ENCODE results near the gene NELL1. TPM values are rescaled to one million over a fixed set of nuclear protein-coding genes. Genes with fewer than 3 reads are reported as not detected.

The NELL1 gene
- total RNA-seq, 2 experiments from 2014 or later = not detected

- POLR2A ChIA-PET = no interaction called here
- ATAC-seq (ENCODE audit: low read depth) (no peak), DNase-seq (no peak)
- Mint-ChIP-seq H3K27ac (no peak overlapping the region), H3K9me3 (no peaks in the 10 kb centered on the region), H3K4me3 (no peak overlapping the region), H3K4me1 (no peaks in the 10 kb centered on the region), H3K27me3 (no peaks in the 10 kb centered on the region), H3K36me3 (no peaks in the 10 kb centered on the region)
These were observed 647.2 kb downstream of the NELL1 start for GRCh38 chr11:21316591-21316990.

- POLR2A ChIA-PET = no interaction called here
- H3K36me3 Mint-ChIP-seq = no peaks in the 10 kb centered on the region
- no peak for ATAC-seq (ENCODE audit: low read depth)
- H3K4me3 Mint-ChIP-seq = no peak overlapping the region
- no peaks in the 10 kb centered on the region for H3K9me3 Mint-ChIP-seq
- no peak overlapping the region for H3K27ac Mint-ChIP-seq
- no peaks in the 10 kb centered on the region for H3K4me1 Mint-ChIP-seq
- H3K27me3 Mint-ChIP-seq = no peaks in the 10 kb centered on the region
- DNase-seq = no peak
These were observed 651.7 kb downstream of the NELL1 start for GRCh38 chr11:21321072-21321471.

- no peak for ATAC-seq (ENCODE audit: low read depth)
- Mint-ChIP-seq H3K9me3 (no peaks in the 10 kb centered on the region), H3K4me3 (no peak overlapping the region), H3K36me3 (no peaks in the 10 kb centered on the region), H3K4me1 (no peaks in the 10 kb centered on the region), H3K27ac (no peak overlapping the region), H3K27me3 (no peaks in the 10 kb centered on the region)
- no peak for DNase-seq
- POLR2A ChIA-PET = no interaction called here
These were observed 652.1 kb downstream of the NELL1 start for GRCh38 chr11:21321530-21321929.

- Mint-ChIP-seq H3K4me1 (no peaks in the 10 kb centered on the region), H3K4me3 (no peak overlapping the region), H3K9me3 (peaks cover 4% of the 10 kb centered on the region), H3K27ac (no peak overlapping the region), H3K27me3 (no peaks in the 10 kb centered on the region), H3K36me3 (no peaks in the 10 kb centered on the region)
- POLR2A ChIA-PET = no interaction called here
- ATAC-seq (ENCODE audit: low read depth) = no peak
- no peak for DNase-seq
These were observed 654.2 kb downstream of the NELL1 start for GRCh38 chr11:21323617-21324016.

- H3K9me3 Mint-ChIP-seq = peaks cover 8% of the 10 kb centered on the region
- ATAC-seq (ENCODE audit: low read depth) (no peak), DNase-seq (no peak)
- no peaks in the 10 kb centered on the region for H3K36me3 Mint-ChIP-seq
- no peaks in the 10 kb centered on the region for H3K27me3 Mint-ChIP-seq
- H3K4me1 Mint-ChIP-seq = no peaks in the 10 kb centered on the region
- no peak overlapping the region for H3K27ac Mint-ChIP-seq
- no peak overlapping the region for H3K4me3 Mint-ChIP-seq
- POLR2A ChIA-PET = no interaction called here
These were observed 673.8 kb downstream of the NELL1 start for GRCh38 chr11:21343204-21343603.

- DNase-seq (no peak), ATAC-seq (ENCODE audit: low read depth) (no peak)
- POLR2A ChIA-PET = no interaction called here
- Mint-ChIP-seq H3K4me1 (no peaks in the 10 kb centered on the region), H3K4me3 (no peak overlapping the region), H3K36me3 (no peaks in the 10 kb centered on the region), H3K27me3 (no peaks in the 10 kb centered on the region), H3K27ac (no peak overlapping the region), H3K9me3 (peaks cover under 1% of the 10 kb centered on the region)
These were observed 677.0 kb downstream of the NELL1 start for GRCh38 chr11:21346361-21346760.

- Mint-ChIP-seq H3K27ac (no peak overlapping the region), H3K36me3 (no peaks in the 10 kb centered on the region), H3K4me1 (no peaks in the 10 kb centered on the region)
These were observed 681.2 kb downstream of the NELL1 start for GRCh38 chr11:21350613-21351012.

GRCh38 chr11:21353425-21353824, 684.0 kb downstream of the NELL1 start:
- no peaks in the 10 kb centered on the region for H3K4me1 Mint-ChIP-seq
- POLR2A ChIA-PET = no interaction called here
- DNase-seq (no peak), ATAC-seq (ENCODE audit: low read depth) (no peak)
- H3K9me3 Mint-ChIP-seq = peaks cover 4% of the 10 kb centered on the region
- H3K27me3 Mint-ChIP-seq = no peaks in the 10 kb centered on the region
- no peak overlapping the region for H3K4me3 Mint-ChIP-seq
- no peak overlapping the region for H3K27ac Mint-ChIP-seq
- H3K36me3 Mint-ChIP-seq = no peaks in the 10 kb centered on the region

More at GRCh38 chr11:21350613-21351012, 681.2 kb downstream of the NELL1 start:
- Mint-ChIP-seq H3K4me3 (no peak overlapping the region), H3K9me3 (no peaks in the 10 kb centered on the region), H3K27me3 (no peaks in the 10 kb centered on the region)
- POLR2A ChIA-PET = no interaction called here
- ATAC-seq (ENCODE audit: low read depth) (no peak), DNase-seq (no peak)

GRCh38 chr11:21364866-21365624, 695.7 kb downstream of the NELL1 start:
- H3K27me3 Mint-ChIP-seq = no peaks in the 10 kb centered on the region
- H3K4me1 Mint-ChIP-seq = no peaks in the 10 kb centered on the region
- DNase-seq = no peak
- peaks cover 1% of the 10 kb centered on the region for H3K9me3 Mint-ChIP-seq
- H3K27ac Mint-ChIP-seq = no peak overlapping the region
- no peak for ATAC-seq (ENCODE audit: low read depth)
- no peak overlapping the region for H3K4me3 Mint-ChIP-seq
- POLR2A ChIA-PET = no interaction called here
- H3K36me3 Mint-ChIP-seq = no peaks in the 10 kb centered on the region

GRCh38 chr11:21369947-21370346, 700.6 kb downstream of the NELL1 start:
- ATAC-seq (ENCODE audit: low read depth) = no peak
- POLR2A ChIA-PET = no interaction called here
- H3K4me3 Mint-ChIP-seq = no peak overlapping the region
- no peaks in the 10 kb centered on the region for H3K36me3 Mint-ChIP-seq
- no peaks in the 10 kb centered on the region for H3K27me3 Mint-ChIP-seq
- no peaks in the 10 kb centered on the region for H3K4me1 Mint-ChIP-seq
- H3K27ac Mint-ChIP-seq = no peak overlapping the region
- DNase-seq = no peak
- H3K9me3 Mint-ChIP-seq = peaks cover under 1% of the 10 kb centered on the region

GRCh38 chr11:21371044-21371443, 701.7 kb downstream of the NELL1 start:
- no peaks in the 10 kb centered on the region for H3K27me3 Mint-ChIP-seq
- no peak for ATAC-seq (ENCODE audit: low read depth)
- H3K9me3 Mint-ChIP-seq = peaks cover 1% of the 10 kb centered on the region
- H3K4me1 Mint-ChIP-seq = no peaks in the 10 kb centered on the region
- no peak for DNase-seq
- POLR2A ChIA-PET = no interaction called here
- no peak overlapping the region for H3K27ac Mint-ChIP-seq
- H3K4me3 Mint-ChIP-seq = no peak overlapping the region
- H3K36me3 Mint-ChIP-seq = no peaks in the 10 kb centered on the region

- H3K27me3 Mint-ChIP-seq = no peaks in the 10 kb centered on the region
- peaks cover 1% of the 10 kb centered on the region for H3K9me3 Mint-ChIP-seq
- H3K4me1 Mint-ChIP-seq = no peaks in the 10 kb centered on the region
- POLR2A ChIA-PET = no interaction called here
- ATAC-seq (ENCODE audit: low read depth) = no peak
- no peak for DNase-seq
- H3K27ac Mint-ChIP-seq = no peak overlapping the region
- no peaks in the 10 kb centered on the region for H3K36me3 Mint-ChIP-seq
- H3K4me3 Mint-ChIP-seq = no peak overlapping the region
These were observed 703.3 kb downstream of the NELL1 start for GRCh38 chr11:21372672-21373071.

- H3K4me3 Mint-ChIP-seq = no peak overlapping the region
- DNase-seq (no peak), ATAC-seq (ENCODE audit: low read depth) (no peak)
- POLR2A ChIA-PET = no interaction called here
- H3K36me3 Mint-ChIP-seq = no peaks in the 10 kb centered on the region
- H3K4me1 Mint-ChIP-seq = no peaks in the 10 kb centered on the region
- H3K27me3 Mint-ChIP-seq = no peaks in the 10 kb centered on the region
- H3K27ac Mint-ChIP-seq = no peak overlapping the region
- peaks cover 1% of the 10 kb centered on the region for H3K9me3 Mint-ChIP-seq
These were observed 705.0 kb downstream of the NELL1 start for GRCh38 chr11:21374376-21374775.

GRCh38 chr11:21385669-21386440, 716.5 kb downstream of the NELL1 start:
- no peaks in the 10 kb centered on the region for H3K27me3 Mint-ChIP-seq
- no peak for DNase-seq
- H3K4me3 Mint-ChIP-seq = no peak overlapping the region
- peaks cover 1% of the 10 kb centered on the region for H3K9me3 Mint-ChIP-seq
- POLR2A ChIA-PET = no interaction called here
- H3K36me3 Mint-ChIP-seq = no peaks in the 10 kb centered on the region
- no peak for ATAC-seq (ENCODE audit: low read depth)
- no peak overlapping the region for H3K27ac Mint-ChIP-seq
- H3K4me1 Mint-ChIP-seq = no peaks in the 10 kb centered on the region
